ENCODE data around the gene GREM2.
A peak's percentile ranks its signal among the peaks of the same experiment; 100 is the strongest.

The GREM2 gene

GRCh38 chr1:240611619-240612480, at the start of gene GREM2:
GREM2 (minus strand) TSS chr1:240612155; CDS start chr1:240493475, 118,680 bp downstream.
- DNase-seq = peak in 8 of 14 donors; percentile 4 to 23 (median 12)

- no peak for DNase-seq
Measured at GRCh38 chr1:240658312-240658960, 46.5 kb upstream of the GREM2 start.

- DNase-seq = no peak
Measured at GRCh38 chr1:240656531-240656930, 44.6 kb upstream of the GREM2 start.

GRCh38 chr1:240652961-240653409, 41.0 kb upstream of the GREM2 start:
- DNase-seq = no peak

- no peak for DNase-seq
Measured at GRCh38 chr1:240652549-240652948, 40.6 kb upstream of the GREM2 start.

- no peak for DNase-seq
Measured at GRCh38 chr1:240650877-240651276, 38.9 kb upstream of the GREM2 start.

GRCh38 chr1:240649733-240650721, 38.1 kb upstream of the GREM2 start:
- DNase-seq = no peak

- no peak for DNase-seq
Measured at GRCh38 chr1:240646571-240647240, 34.8 kb upstream of the GREM2 start.

- DNase-seq = no peak
Measured at GRCh38 chr1:240644732-240645131, 32.8 kb upstream of the GREM2 start.

- no peak for DNase-seq
Measured at GRCh38 chr1:240635466-240636256, 23.7 kb upstream of the GREM2 start.

- no peak for DNase-seq
Measured at GRCh38 chr1:240630409-240630808, 18.5 kb upstream of the GREM2 start.

GRCh38 chr1:240621249-240621648, 9.3 kb upstream of the GREM2 start:
- DNase-seq = no peak

- DNase-seq = no peak
Measured at GRCh38 chr1:240619906-240620621, 8.1 kb upstream of the GREM2 start.

GRCh38 chr1:240619357-240619756, 7.4 kb upstream of the GREM2 start:
- no peak for DNase-seq

- no peak for DNase-seq
Measured at GRCh38 chr1:240618946-240619345, 7.0 kb upstream of the GREM2 start.

GRCh38 chr1:240616018-240616417, 4.1 kb upstream of the GREM2 start:
- no peak for DNase-seq

- no peak for DNase-seq
Measured at GRCh38 chr1:240613356-240614142, 1.6 kb upstream of the GREM2 start.

GRCh38 chr1:240612811-240613210, 856 bp upstream of the GREM2 start:
- DNase-seq = no peak

GRCh38 chr1:240611228-240611618, 732 bp downstream of the GREM2 start:
- DNase-seq = no peak

GRCh38 chr1:240610636-240611035, 1.3 kb downstream of the GREM2 start:
- DNase-seq = no peak
